Activated T-cell treated with anti-CD3 and anti-CD28 coated beads, Interleukin-2, amount 50 U/mL, for 48 hours (primary cell): Measurements from ENCODE around the gene ACSF3.

Experiments used
- DNase-seq, 2 experiments: peaks; one replicate each; pipeline ENCODE4 v3.0.0-alpha.2; 2020

The ACSF3 gene

DNA sequence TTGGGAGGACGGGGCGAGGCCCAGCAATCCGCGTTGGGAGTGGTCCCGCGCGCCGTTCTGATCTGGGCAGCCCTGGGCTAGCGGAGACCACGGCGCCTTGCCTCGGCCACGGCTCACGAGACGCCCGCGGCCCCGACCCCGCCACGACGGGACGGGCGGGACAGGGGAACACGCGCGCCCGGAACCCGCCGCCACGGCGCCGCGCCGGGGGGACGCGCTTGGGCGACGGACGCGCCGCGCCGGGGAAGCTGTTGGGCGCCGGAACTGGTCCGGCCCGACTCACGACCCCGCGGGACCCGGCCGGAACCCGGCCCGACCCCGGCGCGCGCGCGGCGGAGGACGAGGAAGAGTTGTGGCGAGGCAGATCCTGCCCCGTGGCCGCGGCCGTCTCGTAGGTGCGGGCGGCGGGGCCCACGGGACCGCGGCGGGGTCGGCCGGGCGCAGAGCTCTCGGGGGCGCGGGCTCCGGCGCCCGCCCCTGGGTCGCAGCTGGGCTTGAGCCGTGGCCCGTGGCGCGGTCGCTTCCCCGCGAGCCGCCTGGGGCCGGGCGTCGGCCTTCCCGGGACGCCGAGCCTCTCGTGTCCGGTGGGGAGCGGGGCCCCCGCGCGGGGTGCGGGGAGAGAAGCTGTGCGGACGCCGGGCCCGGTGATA is at the start of gene ACSF3:
ACSF3 (plus strand) TSS at position 251 of the 650 bp plus-strand sequence. CDS start 6,830 bp downstream, outside the sequence.
- peak; percentile 77 to 84 for DNase-seq

DNA sequence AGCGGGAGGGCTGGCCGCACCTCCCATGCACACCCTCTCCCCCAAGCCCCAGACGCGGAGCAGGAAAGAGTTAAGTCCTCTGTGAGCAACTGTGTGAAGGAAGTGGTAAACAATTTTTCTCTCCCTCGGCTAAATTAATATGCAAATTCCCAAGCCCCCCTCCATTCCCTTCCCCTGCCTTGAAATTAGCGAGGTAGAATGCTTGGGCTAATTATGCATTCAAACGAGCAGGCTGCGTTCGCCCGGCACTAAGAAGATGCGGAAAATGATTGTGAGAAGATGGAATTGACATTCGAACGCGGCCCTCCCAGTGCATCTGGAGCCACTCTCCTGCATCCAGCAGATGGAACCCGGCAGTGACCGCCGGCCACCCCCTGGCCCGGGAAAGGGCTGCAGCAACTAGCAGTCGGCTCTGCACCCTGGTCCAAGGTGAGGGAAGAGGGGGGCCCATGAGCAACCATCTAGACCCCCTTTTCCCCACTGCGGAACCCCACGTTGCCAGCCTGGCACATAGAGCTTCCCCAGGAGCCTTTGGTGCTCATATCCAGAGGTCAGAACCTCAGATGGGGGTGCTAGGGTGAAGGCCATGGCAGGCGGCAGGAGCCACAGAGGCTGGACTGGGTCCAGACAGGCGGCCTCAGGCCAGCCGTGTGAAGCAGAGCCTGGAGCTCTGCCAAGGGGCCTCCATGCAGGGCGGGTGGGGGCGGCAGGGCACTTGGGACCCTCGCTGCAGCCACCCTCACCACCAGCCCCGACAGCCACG is 49.1 kb upstream of the ACSF3 start:
- no peak for DNase-seq

GRCh38 chr16:89045181-89045815 is 48.4 kb upstream of the ACSF3 start:
- no peak for DNase-seq

DNA sequence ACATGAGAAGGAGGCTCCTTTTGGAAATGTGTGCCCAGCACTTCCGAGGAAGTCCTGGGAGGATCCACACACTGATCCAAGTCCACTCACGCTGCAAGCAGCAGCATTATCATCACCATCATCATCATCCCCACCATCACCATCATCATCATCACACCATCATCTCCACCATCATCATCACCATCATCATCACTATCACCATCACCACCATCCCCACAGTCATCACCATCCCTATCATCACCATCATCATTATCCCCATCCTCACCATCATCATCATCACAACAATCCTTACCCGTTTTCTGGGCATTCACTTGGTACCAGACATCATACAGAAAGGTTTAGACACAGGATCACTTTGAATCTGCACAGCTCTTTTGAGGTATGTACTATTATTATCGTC is 47.8 kb upstream of the ACSF3 start:
- DNase-seq, result no peak

- DNase-seq, result no peak
Observed at GRCh38 chr16:89046491-89046890, 47.2 kb upstream of the ACSF3 start.

- DNase-seq, result no peak
Observed at GRCh38 chr16:89047331-89048089, 46.1 kb upstream of the ACSF3 start.

- DNase-seq, result no peak
Observed at GRCh38 chr16:89048090-89048725, 45.4 kb upstream of the ACSF3 start.

DNA sequence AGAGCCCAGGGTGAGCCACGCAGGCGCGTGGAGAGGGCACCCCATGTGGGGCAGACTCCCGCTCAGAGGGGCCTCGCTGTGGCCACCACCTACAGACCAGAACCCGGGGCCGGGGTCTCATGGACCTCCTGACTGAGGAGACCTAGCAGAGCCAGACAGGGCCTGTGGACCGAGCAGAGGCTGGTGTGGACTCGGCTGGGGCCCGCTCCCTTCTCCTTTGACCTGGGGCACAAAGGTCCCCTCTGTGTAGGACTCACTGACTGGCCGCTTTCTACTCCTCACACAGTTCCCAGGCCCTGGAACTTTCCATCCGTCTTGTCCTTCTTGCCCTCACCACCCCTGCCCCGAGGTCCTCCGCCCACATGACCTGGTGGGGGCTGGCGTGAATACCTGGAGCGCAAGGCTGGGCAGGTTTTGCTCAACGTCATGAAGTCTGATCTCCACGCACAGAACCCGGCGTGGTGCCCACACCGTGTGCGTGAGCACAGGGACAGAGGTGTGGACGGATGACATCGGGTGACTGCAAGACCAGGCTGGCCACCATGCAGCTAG is 44.7 kb upstream of the ACSF3 start:
- DNase-seq, result no peak

- DNase-seq, result no peak
Observed at GRCh38 chr16:89049484-89050118, 44.1 kb upstream of the ACSF3 start.

- DNase-seq, result no peak
Observed at GRCh38 chr16:89050119-89050867, 43.4 kb upstream of the ACSF3 start.

DNA sequence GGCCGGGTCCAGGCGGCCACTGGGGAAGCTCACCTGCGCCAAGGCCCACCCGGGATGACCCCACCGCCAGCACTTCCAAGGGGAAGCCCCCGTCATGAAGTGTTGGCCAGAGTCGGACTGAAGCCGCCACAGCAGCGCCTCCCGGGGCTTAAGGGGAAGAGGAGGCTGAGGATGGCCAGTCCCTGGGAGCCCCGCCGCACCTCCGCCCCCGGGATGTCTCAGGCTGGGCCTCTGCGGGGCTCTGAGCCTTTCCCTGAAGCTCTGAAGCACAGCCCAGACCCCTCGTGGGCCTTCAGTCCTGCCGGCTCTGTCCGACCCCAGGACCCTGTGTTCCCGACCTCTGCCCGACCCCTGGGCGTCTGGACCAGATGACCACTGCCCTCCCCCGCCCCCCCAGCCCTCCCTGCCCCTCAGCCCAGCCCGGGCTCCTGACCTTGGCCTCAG is 42.8 kb upstream of the ACSF3 start:
- DNase-seq, result no peak

DNA sequence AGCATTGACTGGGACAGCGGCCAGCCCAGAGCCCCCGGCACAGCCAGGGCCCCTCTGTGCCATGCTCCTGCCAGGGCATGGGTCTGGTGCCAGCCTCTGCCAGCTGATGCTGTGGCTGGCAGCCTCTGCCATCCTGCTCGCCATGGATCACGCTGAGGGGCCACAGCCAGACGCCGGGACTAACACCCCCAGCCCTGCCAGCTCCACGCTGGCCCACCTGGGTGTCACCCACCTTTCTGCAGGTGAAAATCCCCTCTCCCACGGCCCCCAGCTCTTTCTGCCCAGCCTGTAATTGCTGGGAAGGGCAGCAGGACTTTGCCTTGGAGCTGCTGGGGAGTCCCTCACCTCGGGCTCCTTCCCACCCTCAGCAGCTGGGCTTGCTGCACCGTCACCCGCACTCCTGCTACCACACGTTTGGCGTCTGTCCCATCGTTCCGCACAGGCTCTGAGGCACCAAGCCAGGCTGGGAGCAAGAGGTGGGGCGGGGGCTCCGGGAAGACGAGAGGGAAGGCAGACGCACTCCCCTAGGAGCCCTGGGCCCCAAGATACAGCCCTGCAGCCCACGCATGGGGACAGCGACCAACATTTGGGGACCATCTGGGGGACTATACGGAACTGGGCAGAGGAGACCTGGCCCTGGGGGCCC is 42.0 kb upstream of the ACSF3 start:
- no peak for DNase-seq

GRCh38 chr16:89052191-89052889 is 41.3 kb upstream of the ACSF3 start:
- no peak for DNase-seq

GRCh38 chr16:89052890-89053724 is 40.5 kb upstream of the ACSF3 start:
- DNase-seq, result no peak

- no peak for DNase-seq
Observed at GRCh38 chr16:89053725-89054029, 40.0 kb upstream of the ACSF3 start.

- DNase-seq, result no peak
Observed at GRCh38 chr16:89054261-89054661, 39.4 kb upstream of the ACSF3 start.

- DNase-seq, result no peak
Observed at GRCh38 chr16:89054714-89055113, 38.9 kb upstream of the ACSF3 start.

DNA sequence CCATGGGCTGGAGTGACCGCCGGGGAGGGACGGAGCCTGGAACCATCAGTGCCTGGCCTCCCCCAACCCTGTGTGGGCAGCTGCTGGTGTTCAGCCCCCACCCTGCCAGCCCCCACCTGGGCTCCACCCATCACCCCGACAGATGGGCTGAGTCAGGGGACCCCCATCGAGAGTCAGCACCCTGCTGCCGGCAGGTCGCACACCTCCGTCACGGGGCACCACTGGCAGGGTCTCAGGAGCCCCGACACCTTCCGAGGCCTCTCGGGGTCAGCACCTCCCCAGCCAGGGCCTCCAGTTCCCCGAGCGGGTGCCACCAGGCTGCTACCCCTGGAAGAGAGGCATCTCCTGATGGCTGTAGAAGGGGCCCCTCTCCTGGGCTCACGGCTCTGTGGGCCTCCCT is 38.3 kb upstream of the ACSF3 start:
- DNase-seq, result no peak

DNA sequence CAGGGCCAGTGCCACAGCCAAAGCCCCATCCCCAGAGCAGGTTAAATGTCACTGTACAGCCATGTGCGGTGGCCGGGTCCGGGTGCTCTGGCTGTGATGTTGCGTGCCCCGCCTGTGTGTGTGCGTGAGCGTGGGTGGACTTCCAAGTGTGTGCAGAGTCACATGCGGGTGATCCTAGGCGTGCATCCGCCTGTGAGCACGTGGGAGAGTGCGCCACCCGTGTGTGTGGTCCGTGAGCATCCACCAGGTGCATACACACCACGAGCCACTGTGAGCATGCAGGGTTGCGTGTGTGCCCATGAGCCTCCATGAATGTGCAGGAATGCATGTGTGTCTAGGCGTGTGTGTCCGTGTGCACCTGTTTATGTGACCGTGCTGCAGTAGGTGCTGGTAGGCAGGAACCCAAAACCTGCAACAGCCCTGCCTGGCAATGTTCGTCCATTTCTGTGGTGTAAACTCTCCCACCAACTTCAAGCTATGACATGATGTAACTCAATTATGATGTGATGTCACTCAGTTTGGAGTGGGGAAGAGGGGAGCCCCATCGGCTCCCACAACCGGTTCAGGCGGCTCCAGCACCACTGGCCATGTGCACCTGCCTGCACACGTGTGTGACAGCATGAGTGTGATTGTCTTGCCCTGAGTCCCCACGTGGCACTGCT is 37.6 kb upstream of the ACSF3 start:
- no peak for DNase-seq
